ENCODE data around the gene FILIP1L.
"Not testable (repeated sequence)": the region's sequence is repeated elsewhere in the genome, so short reads cannot be mapped to it uniquely, and the experiment has no call there.

Gene FILIP1L

DNA sequence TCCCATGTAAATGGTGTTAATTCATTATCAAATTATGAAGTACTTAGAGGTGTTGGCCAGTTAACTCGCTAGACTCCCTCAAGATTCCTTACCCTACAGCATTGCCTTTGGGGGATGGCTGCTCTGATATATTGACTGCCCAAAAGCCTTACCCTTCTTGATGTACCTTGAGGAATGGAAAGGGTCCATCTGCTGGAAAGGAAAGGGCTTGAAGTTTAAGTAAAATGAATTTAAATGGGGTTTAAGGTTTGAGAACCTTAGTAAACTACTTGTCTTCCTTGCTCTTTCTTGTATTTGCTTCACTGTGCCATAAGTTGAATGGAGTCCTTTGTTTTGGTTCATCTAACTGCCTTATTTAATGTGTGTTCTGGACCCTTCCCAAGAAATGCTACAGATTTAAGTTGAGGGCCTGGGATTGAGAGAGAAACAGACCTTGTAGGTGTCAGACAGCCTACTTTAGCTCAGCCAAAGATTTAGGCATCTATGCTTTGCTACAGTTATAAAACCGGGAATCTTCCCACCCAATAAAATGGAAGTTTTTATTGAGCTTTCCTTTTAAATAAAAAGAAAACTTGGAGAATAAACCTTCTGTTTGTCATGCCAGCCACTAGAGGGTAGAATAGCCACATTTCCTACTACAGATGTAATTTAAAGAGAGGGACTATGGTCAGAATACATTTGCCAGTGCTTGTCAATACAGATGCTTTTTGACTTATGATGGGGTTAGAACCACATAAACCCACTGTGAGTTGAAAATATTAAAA is 271.3 kb downstream of the FILIP1L start:
- no peak for DNase-seq (ENCODE audit: low read depth)

GRCh38 chr3:99841949-99842348 is 272.4 kb downstream of the FILIP1L start:
- not testable (repeated sequence) for DNase-seq (ENCODE audit: low read depth)

- DNase-seq (ENCODE audit: low read depth) = no peak
Measured at GRCh38 chr3:99839613-99840012, 274.7 kb downstream of the FILIP1L start.

DNA sequence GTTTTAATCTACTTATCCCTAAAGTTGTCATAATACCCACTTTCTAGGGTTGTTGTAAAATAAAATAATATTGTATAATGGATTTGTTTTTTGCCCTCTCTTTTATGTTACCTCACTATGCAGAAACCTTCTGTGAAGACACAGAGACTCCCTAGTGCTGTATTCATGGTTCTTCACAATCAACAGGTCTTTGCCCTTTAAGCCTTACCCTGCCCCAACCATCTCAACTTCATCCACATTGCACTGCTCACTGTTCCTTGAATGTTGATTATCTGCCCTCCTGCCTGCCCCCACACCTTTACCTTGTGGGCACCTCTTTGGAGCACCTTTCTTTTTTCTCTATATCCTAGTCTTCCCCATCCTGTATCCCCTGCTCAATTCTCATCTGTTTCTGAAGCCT is 275.5 kb downstream of the FILIP1L start:
- DNase-seq (ENCODE audit: low read depth) = no peak

GRCh38 chr3:99837715-99838114 is 276.6 kb downstream of the FILIP1L start:
- DNase-seq (ENCODE audit: low read depth) = no peak

- no peak for DNase-seq (ENCODE audit: low read depth)
Measured at GRCh38 chr3:99836681-99837080, 277.6 kb downstream of the FILIP1L start.

- no peak for DNase-seq (ENCODE audit: low read depth)
Measured at GRCh38 chr3:99834211-99834957, 279.9 kb downstream of the FILIP1L start.

- DNase-seq (ENCODE audit: low read depth) = no peak
Measured at GRCh38 chr3:99833617-99834205, 280.6 kb downstream of the FILIP1L start.

DNA sequence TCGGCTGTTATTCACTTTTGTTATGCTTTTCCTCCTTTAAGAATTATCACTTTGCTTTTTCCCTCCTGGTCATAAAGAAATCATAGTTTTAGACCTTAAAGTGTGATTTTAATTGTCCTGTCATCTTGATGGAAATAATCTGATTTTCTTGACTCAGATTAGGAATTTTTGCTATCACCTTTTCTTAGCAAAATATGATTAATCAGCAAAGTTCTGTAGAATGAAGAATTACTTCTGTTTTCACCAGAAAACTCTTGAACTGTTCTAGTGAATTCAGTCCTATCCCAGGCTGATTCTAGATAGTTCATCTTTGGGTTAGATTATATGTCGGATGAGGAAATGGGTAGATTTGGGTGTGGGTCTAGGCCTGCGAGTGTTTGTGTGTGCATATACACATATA is 284.5 kb downstream of the FILIP1L start:
- no peak for DNase-seq (ENCODE audit: low read depth)

- no peak for DNase-seq (ENCODE audit: low read depth)
Measured at GRCh38 chr3:99825004-99825640, 289.2 kb downstream of the FILIP1L start.

DNA sequence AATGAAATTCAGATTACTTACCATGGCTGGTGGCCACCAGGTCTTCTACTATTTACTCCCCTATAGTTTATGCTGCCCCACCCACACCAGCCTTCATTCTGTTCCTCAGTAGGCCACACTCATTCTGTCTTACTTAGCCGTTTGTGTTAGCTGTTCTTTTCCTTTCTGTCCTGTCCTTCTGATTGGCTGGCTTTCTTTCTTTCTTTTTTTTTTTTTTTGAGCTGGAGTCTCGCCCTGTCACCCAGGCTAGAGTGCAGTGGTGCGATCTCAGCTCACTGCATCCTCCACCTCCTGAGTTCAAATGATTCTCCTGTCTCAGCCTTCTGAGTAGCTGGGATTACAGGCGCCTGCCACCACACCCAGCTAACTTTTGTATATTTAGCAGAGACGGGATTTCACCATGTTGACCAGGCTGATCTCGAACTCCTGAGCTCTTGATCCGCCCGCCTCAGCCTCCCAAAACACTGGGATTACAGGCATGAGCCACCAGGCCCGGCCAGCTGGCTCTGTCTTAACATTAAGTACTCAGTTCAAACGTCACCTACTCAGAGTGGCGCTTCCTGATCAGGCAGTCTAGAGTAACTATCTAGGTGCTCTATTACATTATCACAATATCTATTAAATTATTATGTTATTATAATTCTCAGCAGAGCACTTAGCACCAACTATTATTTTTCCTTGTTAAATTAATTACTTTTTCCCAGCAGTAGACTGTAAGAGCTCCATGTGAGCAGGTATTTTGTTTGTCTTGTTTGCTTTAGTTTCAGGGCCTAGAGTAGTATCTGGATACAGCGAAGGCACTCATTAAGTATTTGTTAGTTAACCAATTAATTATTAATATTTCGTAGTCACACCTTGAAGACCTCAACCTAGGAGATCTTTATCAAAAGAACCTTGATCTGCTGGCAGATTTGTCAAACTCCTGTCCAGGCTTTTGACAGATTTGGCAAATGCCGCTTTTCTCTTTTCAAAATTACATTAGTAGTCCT is 290.3 kb downstream of the FILIP1L start:
- no peak for DNase-seq (ENCODE audit: low read depth)

DNA sequence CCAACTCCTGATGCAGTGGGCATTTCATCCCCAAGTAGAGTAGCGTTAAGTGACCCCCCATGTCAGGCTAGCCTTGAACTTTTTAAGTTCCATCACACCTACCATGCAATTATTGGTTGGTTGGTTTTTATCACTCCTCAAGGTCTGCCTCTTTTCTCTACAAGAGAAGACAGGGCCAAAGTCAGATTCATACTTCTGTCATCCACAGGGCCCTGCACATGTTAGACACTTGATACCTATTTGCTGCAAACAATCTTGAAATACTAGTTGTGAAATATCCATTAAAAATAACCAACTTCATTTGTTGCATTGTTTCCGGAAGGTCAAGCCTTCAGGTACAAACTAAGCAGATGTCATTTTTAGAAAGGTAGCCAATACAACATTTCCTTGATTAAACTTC is 295.5 kb downstream of the FILIP1L start:
- no peak for DNase-seq (ENCODE audit: low read depth)

- DNase-seq (ENCODE audit: low read depth) = peak; percentile 92
Measured at GRCh38 chr3:99817437-99818240, 296.7 kb downstream of the FILIP1L start, which contains the start of gene CMSS1. TSS of gene CMSS1 (plus strand) at chr3:99817862.

DNA sequence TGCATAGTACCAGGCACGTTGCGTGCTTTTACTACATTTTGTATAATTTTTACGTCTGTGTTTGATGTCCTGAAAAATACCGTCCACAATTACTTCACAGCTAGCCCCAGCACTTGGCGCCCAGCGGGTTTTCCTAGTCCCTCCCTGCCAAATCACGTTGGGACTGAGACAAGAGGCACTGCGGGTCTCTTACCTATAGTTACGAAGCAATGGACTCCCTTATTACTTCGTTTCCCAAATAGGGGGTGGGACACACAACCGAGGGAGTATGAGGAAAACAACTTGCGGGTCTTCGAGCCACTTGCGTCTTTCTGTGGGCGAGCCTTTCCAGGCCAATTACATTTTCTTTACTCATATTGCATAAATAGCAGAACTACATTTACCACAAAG is 297.3 kb downstream of the FILIP1L start:
- DNase-seq (ENCODE audit: low read depth) = no peak

- DNase-seq (ENCODE audit: low read depth) = no peak
Measured at GRCh38 chr3:99810403-99810802, 303.9 kb downstream of the FILIP1L start.

GRCh38 chr3:99809565-99809964 is 304.7 kb downstream of the FILIP1L start:
- no peak for DNase-seq (ENCODE audit: low read depth)

GRCh38 chr3:99808163-99808794 is 306.0 kb downstream of the FILIP1L start:
- DNase-seq (ENCODE audit: low read depth) = peak; percentile 15

- DNase-seq (ENCODE audit: low read depth) = no peak
Measured at GRCh38 chr3:99805160-99805559, 309.1 kb downstream of the FILIP1L start.

GRCh38 chr3:99803297-99803696 is 311.0 kb downstream of the FILIP1L start:
- no peak for DNase-seq (ENCODE audit: low read depth)

DNA sequence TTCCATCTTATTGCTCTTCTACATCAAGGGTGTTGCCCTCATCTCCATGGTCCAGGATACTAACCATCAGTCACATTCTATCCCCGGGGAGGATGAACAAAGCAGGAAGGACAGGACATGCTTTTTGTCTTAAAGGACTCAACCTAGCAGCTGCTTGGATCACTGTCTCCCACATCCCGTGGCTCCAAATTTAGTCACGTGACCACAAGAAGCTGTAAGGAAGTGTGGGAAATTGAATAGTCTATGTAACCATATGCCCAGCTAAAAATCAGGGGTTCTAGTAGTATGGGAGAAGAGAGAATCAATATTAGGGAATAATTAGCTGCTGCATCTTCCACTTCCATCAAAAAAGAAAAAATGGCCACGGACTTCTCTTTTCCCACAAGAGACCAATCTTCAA is 314.9 kb downstream of the FILIP1L start:
- no peak for DNase-seq (ENCODE audit: low read depth)

Measured in stimulated activated CD8-positive, alpha-beta memory T cell treated with anti-CD3 and anti-CD28 coated beads, Interleukin-12 subunit alpha, Interleukin-12 subunit beta, amount 100 ng/mL, for 1 hour (primary cell).